Esophagus muscularis mucosa (tissue), 4 donors: ENCODE data around the gene STYX.

ENCODE experiments used
- CTCF ChIP-seq, 3 experiments: fragments of 200-600 bp in 2 of 3; fragments of 450-650 bp in 1 of 3; sonication (generic) in 2 of 3; IDR thresholded peaks; one replicate each; pipeline ENCODE4 v1.5.1; 2017 to 2019; ENCODE audit warnings: antibody characterized with exemption in 3 of 3, mild to moderate bottlenecking in 2 of 3, moderate library complexity in 1 of 3
- EP300 ChIP-seq: sonication (generic); formaldehyde crosslinking; IDR thresholded peaks from one replicate; pipeline ENCODE4 v1.6.1; 2017; ENCODE audit warnings: antibody characterized with exemption
- POLR2A ChIP-seq: fragments of 450-650 bp; IDR thresholded peaks from one replicate; pipeline ENCODE4 v1.6.1; 2017; ENCODE audit warnings: antibody characterized with exemption, moderate library complexity, mild to moderate bottlenecking, low read depth
- POLR2AphosphoS5 ChIP-seq, 2 donors: sonication (generic); formaldehyde crosslinking; IDR thresholded peaks; one replicate each; pipeline ENCODE4 v1.6.1; 2017; ENCODE audit warnings: antibody characterized with exemption in 2 of 2

GRCh38 chr14:52776816-52777215, 46.9 kb downstream of the STYX start:
- TF ChIP-seq POLR2AphosphoS5 (IDR thresholded peaks at IDR 0.05), result no peak
- TF ChIP-seq CTCF (IDR thresholded peaks at IDR 0.05), result no peak
- no peak for TF ChIP-seq EP300
- no peak for TF ChIP-seq POLR2A
